Measurements from ENCODE around the gene AFTPH. TPM values are rescaled to one million over a fixed set of nuclear protein-coding genes. Genes with fewer than 3 reads are reported as not detected.

Gene AFTPH
- total RNA-seq, 1 experiment from 2014 or later: 13.5 TPM

- H2BK5ac ChIP-seq (ENCODE audit: insufficient read length, low read length): no peak overlapping the region
- no peak for DNase-seq
- no CpG with 5 or more reads among the region's 4 CpGs for WGBS (ENCODE audit: extremely low coverage, insufficient read length, low lambda C conversion rate)
These were observed 46.1 kb upstream of the AFTPH start for GRCh38 chr2:64477979-64478378.

More at GRCh38 chr2:64477979-64478378, 46.1 kb upstream of the AFTPH start:
- Histone ChIP-seq H2AFZ (ENCODE audit: low read length) (no peak overlapping the region), H3K79me1 (ENCODE audit: insufficient read depth, low read depth, low read length, poor library complexity, severe bottlenecking) (no peaks in the 10 kb centered on the region), H3K9ac (ENCODE audit: extremely low read depth, insufficient read length, low read length) (no peak overlapping the region), H4K91ac (ENCODE audit: insufficient read length, low read depth, low read length) (no peak overlapping the region), H2BK15ac (ENCODE audit: low read depth, low read length) (no peak overlapping the region), H3K18ac (ENCODE audit: insufficient read length, low read depth, low read length) (no peak overlapping the region), H3K4me2 (ENCODE audit: insufficient read depth, insufficient read length, low read length) (no peak overlapping the region), H3K9me3 (ENCODE audit: control insufficient read depth, low read depth, low read length) (no peaks in the 10 kb centered on the region), H2BK12ac (ENCODE audit: insufficient read length, low read depth, low read length) (no peak overlapping the region), H3T11ph (ENCODE audit: low read length) (no peak overlapping the region), H2AK5ac (ENCODE audit: insufficient read length, low read length) (no peak overlapping the region), H3K23ac (ENCODE audit: insufficient read length, low read depth, low read length) (no peak overlapping the region), H2BK20ac (ENCODE audit: low read depth, low read length, poor library complexity, severe bottlenecking) (no peak overlapping the region), H4K20me1 (ENCODE audit: control insufficient read depth, insufficient read depth, insufficient read length) (no peaks in the 10 kb centered on the region), H3K79me2 (ENCODE audit: insufficient read depth, low read length) (no peaks in the 10 kb centered on the region), H3K56ac (ENCODE audit: insufficient read length, low read depth, low read length) (no peak overlapping the region), H3K4me1 (ENCODE audit: insufficient read depth, low read length) (peaks cover 7% of the 10 kb centered on the region; the same call in 1 of the 2 replicates), H3K14ac (ENCODE audit: insufficient read depth, low read length) (no peak overlapping the region), H3K4ac (ENCODE audit: low read depth, low read length) (no peak overlapping the region), H3K23me2 (ENCODE audit: insufficient read length, low read depth, low read length, poor library complexity, severe bottlenecking) (no peaks in the 10 kb centered on the region), H4K5ac (ENCODE audit: insufficient read length, low read depth, low read length) (no peak overlapping the region), H4K8ac (replicated peaks; ENCODE audit: insufficient read length, low read depth, low read length) (no peak overlapping the region), H3K27ac (ENCODE audit: insufficient read length, low read depth, low read length) (no peak overlapping the region), H2BK120ac (ENCODE audit: low read depth, low read length, poor library complexity, severe bottlenecking) (no peak overlapping the region), H3K27me3 (ENCODE audit: insufficient read depth, low read length) (no peaks in the 10 kb centered on the region)
- Mint-ChIP-seq H3K4me1 (peaks cover 10 to 22% of the 10 kb centered on the region in 2 experiments), H3K4me3 (no peak overlapping the region), H3K9me3 (no peaks in the 10 kb centered on the region), H3K27me3 (ENCODE audit: low read depth) (no peaks in the 10 kb centered on the region; the same call in 1 of the 2 replicates), H3K36me3 (ENCODE audit: insufficient read depth in 1 of 3, low read depth in 3 of 3) (no peaks in the 10 kb centered on the region), H3K27ac (no peak overlapping the region)
- TF ChIP-seq, protein P1, sequence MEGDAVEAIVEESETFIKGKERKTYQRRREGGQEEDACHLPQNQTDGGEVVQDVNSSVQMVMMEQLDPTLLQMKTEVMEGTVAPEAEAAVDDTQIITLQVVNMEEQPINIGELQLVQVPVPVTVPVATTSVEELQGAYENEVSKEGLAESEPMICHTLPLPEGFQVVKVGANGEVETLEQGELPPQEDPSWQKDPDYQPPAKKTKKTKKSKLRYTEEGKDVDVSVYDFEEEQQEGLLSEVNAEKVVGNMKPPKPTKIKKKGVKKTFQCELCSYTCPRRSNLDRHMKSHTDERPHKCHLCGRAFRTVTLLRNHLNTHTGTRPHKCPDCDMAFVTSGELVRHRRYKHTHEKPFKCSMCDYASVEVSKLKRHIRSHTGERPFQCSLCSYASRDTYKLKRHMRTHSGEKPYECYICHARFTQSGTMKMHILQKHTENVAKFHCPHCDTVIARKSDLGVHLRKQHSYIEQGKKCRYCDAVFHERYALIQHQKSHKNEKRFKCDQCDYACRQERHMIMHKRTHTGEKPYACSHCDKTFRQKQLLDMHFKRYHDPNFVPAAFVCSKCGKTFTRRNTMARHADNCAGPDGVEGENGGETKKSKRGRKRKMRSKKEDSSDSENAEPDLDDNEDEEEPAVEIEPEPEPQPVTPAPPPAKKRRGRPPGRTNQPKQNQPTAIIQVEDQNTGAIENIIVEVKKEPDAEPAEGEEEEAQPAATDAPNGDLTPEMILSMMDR (conservative IDR thresholded peaks at IDR 0.05): no peak

Measured in H9 (cell line).